GM19463 (cell line): ENCODE results near the gene SLC25A15.

Experiments
- ATAC-seq: cut with Tn5 transposase; IDR thresholded peaks from one replicate; pipeline ENCODE4 v1.9.1; 2021; ENCODE audit warnings: mild to moderate bottlenecking, moderate library complexity; ENCODE audit not compliant: unreplicated experiment

SLC25A15 gene

DNA sequence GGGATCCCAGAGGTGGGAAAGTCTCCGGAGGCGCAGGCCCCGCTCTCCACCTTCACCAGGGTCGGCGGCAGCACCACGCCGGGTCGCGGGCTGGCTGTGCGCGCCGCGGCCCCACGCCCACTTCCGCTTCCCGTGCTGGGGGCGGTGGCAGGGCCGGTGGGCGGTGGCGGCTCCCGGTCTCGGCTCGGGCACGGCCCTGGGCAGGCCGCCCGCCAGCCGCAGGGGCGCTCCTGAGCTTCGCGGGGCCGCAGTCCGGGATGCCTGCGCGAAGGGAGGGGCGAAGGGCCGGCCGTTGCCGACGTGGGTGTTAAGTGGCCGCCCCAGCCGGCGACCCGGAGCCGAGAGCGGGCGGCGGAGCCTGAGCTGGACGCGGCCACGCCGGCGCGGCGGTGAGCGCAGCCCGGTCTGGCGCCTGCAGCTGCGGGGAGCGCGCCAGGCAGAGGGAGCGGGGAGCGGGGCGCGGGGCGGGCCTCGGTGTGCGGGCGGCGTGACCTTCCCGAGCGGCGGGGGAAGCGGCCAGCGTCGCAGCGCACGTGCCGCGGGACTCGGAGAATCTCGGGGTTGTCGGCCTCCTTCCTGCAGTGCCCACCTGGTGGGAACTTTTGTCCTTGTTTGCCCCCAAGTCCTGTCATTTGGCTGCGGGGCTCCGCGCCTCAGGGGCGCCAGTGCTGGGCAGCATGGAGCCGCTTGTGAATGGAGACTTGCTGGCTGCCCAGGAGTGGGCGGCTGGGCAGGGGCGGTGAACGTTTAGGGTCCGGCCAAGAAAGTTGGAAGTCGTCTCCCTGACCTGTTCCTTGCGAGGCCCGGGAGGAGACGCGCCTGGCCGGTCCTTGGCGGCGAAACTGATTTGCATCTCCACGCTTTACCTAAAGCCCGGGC, at the start of gene SLC25A15:
SLC25A15 (plus strand) TSS at position 337 of the 879 bp plus-strand sequence. CDS start 3,616 bp downstream, outside the sequence.
- peak; percentile 92 for ATAC-seq

DNA sequence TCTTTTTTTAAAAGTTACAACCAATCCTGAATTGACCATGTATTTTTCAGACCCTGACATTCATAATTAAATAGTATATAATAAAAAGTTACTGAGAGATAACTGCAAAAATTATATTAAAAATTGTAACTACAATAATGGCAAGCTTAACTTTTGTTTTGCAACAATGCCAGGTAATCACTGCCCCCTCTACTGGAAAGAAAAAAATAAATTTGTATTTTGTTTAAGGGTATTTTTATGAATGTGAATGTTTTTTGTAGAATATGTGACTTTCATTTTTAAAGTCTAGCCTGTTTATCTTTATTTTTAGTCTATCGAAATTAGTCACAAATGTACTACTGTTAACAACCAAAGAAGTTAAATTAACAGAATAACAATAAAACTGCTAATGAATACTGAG, 40.1 kb upstream of the SLC25A15 start:
- ATAC-seq = no peak

DNA sequence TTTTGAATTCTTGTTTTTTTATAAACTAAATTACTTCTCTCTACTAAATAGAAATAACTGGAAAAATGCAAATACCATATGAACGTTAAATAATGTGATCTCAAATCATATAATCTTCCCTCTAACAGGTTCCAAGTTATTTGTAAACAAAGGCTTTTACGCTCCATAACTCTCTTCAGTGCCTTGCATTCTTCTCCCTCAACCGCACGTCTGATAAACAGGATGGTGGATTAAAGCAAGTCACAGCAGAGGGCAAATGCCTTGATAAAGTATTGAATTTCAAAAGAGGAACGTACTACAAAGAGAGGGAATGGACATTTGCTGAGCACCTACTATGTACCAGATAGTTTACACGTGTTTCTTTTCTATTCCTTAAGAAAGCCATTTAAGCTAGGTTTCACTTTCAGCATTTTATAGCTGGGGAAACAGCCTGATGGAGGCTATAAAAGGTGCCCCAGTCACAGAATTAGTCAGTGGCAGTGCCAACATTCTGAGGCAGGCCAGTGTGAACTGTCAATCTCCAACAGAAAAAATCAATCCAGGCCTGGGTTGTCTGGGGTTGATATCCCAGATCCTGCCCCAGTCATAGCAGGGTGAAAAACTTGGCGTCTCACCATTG, 34.2 kb upstream of the SLC25A15 start:
- ATAC-seq = peak; percentile 54

DNA sequence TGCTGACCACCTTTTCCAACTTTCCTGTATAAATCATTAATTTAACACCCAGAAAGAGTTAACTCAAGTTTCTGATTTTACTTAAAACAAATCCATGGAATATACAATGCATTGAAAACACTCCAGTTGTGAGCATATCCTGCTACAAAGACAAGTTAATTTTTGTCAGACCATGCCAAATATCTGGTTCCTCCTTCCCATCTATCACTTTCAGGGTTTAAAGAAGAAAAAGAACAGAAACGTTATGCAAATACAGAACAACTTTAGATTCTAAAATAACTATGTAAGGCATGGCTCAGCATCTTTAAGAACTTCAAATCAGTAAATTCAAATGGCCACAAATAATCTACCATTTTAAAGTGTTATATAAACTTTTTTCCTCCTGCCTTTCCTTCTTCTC, 33.4 kb upstream of the SLC25A15 start:
- peak; percentile 40 for ATAC-seq

DNA sequence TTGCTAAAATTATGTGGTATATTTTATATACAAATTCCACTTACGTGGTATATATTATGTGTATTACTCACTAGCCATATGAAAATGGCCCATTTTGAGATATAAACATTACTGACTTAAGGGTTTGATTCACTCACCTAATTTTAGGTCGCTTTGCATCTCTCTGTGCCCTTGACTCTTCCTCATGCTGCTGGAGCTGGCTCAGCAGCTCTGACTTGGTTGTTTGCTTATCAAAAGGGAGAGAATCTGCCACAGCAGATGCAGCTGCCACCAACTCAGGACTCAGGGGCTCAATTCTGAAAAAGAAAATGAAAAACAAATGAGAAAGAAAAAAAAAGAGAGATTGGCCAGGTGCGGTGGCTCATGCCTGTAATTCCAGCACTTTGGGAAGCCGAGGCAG, 30.6 kb upstream of the SLC25A15 start:
- no peak for ATAC-seq

DNA sequence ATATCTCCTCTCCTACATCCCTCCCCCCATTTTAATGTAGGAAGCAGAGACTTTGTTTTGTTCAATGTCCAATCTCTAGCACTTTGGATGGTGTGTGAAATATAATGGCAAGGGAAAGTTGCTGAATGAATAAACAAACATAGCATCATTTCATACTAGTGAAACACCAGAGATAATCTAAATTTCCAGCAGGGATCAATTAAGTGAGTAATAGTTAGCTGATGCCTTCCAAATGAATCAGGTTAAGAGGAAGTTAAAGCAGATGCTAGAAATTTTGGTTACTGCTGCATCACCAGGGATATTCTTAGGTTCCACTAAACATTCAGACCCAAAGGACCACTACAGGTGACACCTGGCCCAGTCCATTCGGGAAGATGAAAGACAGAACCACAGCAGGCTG, 26.6 kb upstream of the SLC25A15 start:
- no peak for ATAC-seq

DNA sequence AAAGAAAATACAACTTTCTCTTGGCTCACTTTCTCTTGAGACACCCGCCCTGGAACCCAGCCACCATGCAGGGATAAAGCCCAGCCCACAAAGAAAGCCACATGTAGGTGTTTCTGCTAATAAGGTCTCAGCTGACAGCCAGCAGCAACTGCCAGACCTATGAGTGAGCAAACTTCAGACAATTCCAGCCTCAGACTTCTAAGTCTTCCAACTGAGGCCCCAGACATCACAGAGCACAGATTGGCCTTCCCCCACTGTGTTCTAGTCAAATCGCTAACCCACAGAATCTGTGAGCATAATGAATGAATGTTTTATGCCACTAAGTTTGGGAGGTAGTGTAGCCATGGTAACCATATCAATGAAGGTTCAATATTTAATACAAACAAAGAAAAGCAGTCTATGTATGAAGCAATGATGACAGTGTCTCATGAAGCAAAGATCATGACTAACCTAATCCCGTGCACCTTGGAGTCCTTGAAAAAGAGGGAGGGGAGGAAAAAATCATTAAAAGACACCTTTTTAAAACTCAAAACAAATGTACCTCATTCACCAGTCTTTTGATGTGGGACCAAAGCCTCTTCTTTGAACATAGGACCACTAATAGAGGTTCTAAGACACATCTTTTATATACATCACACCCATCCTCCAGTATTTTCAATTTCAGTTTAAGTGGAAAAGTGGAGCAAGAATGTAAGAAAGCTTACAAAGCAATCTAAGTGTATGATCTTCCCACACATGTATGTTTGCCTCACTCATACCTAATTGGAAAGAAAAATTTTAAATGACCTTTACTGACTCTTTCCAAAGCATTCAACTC, 24.6 kb upstream of the SLC25A15 start:
- no peak for ATAC-seq

DNA sequence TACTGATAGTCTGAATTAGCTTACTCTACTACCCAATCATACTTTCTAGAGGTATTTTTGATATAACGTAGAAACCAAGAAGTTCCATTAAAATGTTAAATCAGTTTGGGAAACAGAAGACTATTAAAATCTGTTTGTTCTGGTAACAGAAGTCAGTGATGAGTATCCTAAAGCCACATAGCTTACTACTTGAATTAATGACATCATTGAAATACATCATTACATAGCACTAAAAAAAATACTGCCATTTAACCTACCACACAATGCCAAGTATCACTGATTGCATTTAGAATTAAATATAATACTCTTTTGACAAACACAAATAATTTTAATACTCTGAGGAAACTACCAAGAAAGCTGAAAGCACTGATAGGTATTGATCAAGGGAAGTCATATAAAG, 23.8 kb upstream of the SLC25A15 start:
- no peak for ATAC-seq

DNA sequence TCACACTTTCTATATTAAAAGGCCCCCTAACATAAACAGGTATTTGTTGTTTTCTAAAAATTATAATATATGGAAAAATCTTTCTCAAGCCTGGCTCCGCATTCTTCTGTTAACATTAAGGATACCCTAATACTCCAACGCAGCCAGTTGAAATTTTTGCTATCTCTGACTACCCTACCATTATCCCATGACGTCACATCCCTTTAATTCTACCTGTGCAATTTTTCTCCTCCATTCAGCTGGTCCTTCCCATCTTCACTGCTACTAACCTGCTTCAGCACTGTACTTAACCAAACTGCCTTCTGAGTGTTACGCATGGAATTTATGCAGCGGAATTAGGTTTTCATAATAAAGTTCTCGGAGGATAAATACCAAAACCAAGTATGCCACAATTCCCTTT, 19.4 kb upstream of the SLC25A15 start:
- no peak for ATAC-seq

DNA sequence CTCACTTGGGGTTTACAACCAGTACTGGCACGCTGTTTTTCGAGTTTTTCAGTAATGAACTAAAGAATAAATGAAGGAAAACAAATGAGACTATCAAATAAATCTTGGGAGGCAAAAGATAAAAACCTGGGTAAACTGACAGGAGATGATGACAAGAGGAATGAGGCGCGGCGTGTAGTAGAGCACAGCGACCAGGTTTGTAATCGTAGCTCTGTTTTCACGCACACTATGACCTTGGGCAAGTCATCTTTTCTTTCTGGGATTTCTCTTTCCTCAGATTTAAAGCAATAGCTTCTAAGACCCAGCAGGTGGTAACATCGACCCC, 18.8 kb upstream of the SLC25A15 start:
- no peak for ATAC-seq

DNA sequence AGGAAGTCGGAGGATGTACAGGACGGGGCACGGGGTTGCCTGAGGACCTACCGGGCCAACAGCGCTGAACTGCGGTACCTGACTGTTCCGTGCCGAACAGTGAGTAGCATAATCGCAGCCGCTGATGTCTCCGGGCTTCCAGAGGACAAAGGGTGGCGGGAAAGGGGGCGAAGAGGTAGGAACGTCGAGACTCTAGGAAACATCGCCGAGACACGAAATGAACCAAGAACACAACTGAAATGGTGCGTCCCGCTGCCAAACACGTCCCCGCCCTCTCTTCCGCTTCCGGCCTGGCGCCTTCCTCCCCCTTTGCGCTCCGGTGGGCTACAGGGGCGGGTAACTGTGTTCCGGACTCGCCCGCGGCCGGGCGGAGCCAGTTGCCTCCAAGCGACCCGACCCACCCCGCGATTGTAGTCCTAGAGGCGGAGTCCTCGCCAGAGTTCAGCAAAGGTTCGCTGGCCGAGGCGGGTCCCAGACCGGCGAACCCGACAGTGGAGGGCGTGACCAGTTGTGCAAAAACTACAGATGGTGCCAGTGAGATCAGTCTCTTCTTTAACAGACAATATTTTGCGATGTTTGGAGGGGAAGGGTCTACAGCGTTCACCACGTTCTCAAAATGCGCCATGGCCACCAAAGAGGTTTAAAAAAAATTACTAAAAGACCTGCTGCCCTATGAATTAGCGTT, 18.3 kb upstream of the SLC25A15 start, which contains the start of gene MRPS31:
MRPS31 (minus strand) TSS at position 257 of the 685 bp plus-strand sequence; CDS start at position 203, 54 bp downstream.
- peak; percentile 97 for ATAC-seq

DNA sequence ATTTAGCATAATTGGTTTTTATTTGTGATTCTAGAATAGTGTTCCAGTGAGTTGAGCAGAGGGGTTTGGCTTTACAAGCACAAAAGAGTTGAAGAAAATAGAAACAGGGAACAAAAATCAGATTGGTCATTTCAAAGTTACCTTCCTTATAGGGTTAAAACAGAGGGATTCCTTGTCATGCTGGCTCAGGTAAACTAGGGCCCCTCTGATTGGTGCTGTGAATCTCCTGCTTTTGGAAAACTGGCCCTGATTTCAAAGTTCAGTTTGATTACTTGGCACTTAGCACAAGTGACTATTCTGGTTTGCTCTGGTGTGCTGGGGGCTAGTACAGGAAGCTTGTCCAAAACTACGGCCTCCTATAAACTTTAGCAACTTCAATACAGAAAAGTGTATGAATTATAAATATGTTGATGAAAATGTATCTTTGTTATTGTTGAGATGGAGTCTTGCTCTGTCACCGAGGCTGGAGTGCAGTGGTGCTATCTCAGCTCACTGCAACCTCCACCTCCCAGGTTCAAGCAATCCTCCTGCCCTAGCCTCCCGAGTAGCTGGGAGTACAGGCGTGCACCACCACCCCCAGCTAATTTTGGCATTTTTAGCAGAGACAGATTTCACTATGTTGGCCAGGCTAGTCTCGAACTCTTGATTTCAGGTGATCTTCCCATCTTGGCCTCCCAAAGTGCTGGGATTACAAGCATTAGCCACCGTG, 16.5 kb upstream of the SLC25A15 start:
- ATAC-seq = no peak

DNA sequence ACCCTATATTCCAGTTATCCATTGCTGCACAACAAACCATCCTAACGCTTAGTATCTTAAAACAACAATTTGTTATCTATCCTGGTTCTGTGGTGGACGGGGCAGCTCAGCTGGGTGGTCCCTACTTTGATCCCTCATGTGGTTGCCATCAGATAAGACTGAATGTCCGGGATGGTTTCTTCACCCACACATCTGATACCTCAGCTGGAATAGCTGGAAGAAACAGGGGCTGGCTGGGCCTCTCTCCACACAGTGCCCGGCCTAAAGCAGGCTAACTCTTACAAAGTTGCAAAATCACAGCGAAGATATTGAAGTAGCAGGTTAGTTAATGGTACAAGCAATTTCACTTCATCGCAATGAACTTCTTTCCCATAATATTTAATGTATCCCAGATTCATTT, 14.7 kb upstream of the SLC25A15 start:
- ATAC-seq = no peak

DNA sequence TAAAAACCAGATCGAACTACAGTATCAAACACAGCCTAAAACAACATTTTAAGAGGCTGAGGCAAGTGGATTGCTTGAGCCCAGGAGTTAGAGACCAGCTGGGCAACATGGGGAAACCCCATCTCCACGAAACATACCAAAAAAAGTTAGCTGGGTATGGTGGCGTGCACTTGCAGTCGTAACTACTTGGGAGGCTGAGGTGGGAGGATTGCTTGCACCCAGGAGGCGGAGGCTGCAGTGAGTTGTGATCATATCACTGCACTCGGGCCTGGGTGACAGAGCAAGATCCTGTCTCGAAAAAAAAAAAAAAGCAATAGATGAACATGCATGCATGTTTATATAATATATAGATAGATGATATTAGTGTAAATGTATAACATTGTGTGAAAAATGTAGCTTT, 13.2 kb upstream of the SLC25A15 start:
- no peak for ATAC-seq

DNA sequence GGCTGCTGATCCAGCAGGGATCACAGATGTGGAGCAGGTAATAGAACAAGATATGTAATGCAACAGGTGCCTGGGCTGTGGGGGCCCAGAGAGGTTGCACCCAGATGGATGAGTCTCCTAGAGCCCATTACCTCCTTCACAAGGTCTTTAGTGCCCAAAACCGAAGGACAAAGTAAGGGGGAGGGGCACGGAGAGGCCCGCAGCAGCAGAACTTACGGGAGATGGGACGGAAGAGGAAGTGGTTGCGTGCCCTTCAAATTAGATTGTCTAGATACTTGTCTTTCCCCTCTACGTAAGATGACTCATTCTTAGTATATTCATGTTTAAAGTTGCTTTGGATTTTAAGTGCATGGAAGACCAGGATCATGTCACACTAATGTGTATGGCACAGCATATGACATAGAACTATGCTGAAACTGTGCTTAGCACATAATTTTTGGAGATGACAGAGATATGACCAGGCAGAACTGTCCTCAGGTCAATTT, 12.7 kb upstream of the SLC25A15 start:
- ATAC-seq = peak; percentile 43

DNA sequence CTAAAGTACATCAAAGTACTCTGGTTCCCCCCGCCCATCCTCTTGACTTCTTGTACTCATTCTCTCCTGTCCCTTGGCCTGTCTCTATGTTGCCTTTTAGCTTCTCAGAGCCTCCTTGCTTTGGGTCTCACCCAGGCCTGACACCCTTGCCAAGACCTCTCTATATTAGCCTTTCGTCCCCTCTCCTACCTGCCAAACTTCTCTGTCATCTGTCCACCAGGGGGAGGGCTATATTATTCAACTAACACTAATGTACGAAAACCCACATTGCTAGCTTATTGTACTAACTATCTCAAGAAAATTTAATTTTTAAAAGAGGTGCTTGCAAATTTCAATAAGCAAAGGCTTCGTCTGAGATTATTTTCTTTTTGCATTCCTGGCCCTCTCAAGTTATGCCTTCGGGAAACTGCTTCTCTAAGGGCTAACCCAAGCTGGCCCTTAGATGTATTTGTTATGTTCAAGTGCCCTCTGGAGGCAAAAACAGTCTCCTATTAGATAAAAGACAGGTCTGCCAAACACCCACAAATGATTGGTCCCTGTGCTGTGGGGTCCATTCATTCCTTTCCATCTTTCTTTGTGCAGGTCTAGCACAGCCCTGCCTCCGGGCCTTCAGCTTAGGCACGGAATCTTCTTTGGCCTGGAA, 12.1 kb upstream of the SLC25A15 start:
- ATAC-seq = peak; percentile 87

DNA sequence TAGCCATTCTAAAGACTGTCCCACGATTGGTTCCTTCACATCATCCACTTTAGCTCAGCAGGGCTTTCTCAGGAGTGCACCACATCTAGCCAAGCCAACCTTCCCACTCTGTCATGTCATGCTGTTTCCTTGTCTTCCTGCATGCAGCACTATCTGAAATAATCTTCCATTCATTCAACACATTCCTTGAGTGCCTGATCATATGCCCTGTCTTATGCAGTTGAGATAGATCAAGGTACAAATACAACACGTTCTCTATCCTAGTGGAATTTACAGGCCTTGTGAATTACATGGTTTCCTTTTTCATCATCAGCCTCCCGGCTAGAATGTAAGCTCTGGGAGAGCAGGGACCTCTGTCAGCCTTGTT, 11.6 kb upstream of the SLC25A15 start:
- no peak for ATAC-seq

DNA sequence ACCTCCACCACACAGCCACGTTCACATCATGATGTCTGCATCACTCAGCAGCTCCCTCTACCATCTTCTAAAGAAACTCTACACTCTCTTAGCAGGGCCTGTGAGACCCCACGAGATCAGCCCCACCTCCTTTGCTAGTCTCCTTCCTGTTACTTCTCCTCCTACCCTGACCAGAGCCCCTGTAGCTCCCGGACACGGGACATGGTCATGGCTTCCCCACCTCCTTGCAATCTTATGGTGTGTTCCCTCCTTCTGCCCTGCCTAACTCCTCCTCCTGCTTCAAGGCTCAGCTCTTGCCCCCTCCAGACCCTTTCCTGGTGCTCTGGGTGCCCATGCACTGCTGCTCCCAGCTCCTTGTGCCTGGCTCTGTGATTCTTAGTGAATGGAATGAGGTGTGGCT, 10.4 kb upstream of the SLC25A15 start:
- ATAC-seq = no peak

DNA sequence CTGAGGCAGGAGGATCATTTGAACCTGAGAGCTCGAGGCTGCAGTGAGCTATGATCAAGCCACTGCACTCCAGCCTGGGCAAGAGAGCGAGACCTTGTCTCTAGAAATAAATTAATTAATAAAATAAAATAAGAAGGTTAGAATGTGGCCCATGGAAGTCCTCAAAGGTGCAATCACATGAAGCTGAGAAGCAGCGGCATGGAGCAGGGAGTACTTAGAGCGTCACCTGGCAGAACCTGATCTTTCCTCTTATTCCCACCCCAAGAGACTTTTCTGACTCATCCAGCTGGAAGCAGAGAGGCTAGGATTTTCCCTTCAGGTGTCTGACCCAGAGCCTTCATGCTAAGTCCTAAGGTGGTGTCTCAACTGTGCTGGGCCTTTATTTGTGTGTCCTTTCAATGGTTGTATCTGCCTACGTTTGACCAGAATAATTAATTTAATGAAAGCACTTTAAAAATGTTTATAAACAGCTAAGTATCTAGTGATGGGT, 9.6 kb upstream of the SLC25A15 start:
- no peak for ATAC-seq
